Measurements from ENCODE around the gene CACNA1B.

Gene CACNA1B

GRCh38 chr9:137986268-137987099, 108.9 kb downstream of the CACNA1B start:
- DNase-seq (ENCODE audit: low spot score): no peak

- DNase-seq (ENCODE audit: low spot score): no peak
Observed at GRCh38 chr9:137987244-137988030, 109.9 kb downstream of the CACNA1B start.

GRCh38 chr9:137988051-137988450, 110.5 kb downstream of the CACNA1B start:
- no peak for DNase-seq (ENCODE audit: low spot score)

- DNase-seq (ENCODE audit: low spot score): no peak
Observed at GRCh38 chr9:137988701-137989100, 111.1 kb downstream of the CACNA1B start.

- no peak for DNase-seq (ENCODE audit: low spot score)
Observed at GRCh38 chr9:137989156-137989555, 111.6 kb downstream of the CACNA1B start.

GRCh38 chr9:137989999-137990715, 112.6 kb downstream of the CACNA1B start:
- no peak for DNase-seq (ENCODE audit: low spot score)

GRCh38 chr9:138003485-138004190, 126.1 kb downstream of the CACNA1B start:
- DNase-seq (ENCODE audit: low spot score): no peak

GRCh38 chr9:138006576-138007233, 129.1 kb downstream of the CACNA1B start:
- no peak for DNase-seq (ENCODE audit: low spot score)

GRCh38 chr9:138007566-138007917, 130.0 kb downstream of the CACNA1B start:
- DNase-seq (ENCODE audit: low spot score): no peak

- no peak for DNase-seq (ENCODE audit: low spot score)
Observed at GRCh38 chr9:138007918-138008841, 130.6 kb downstream of the CACNA1B start.

- no peak for DNase-seq (ENCODE audit: low spot score)
Observed at GRCh38 chr9:138009016-138009802, 131.6 kb downstream of the CACNA1B start.

- peak; percentile 28 for DNase-seq (ENCODE audit: low spot score)
Observed at GRCh38 chr9:138009803-138010690, 132.5 kb downstream of the CACNA1B start.

GRCh38 chr9:138010861-138011260, 133.3 kb downstream of the CACNA1B start:
- DNase-seq (ENCODE audit: low spot score): no peak

GRCh38 chr9:138011951-138012500, 134.4 kb downstream of the CACNA1B start:
- DNase-seq (ENCODE audit: low spot score): no peak

GRCh38 chr9:138013273-138013672, 135.7 kb downstream of the CACNA1B start:
- no peak for DNase-seq (ENCODE audit: low spot score)

- no peak for DNase-seq (ENCODE audit: low spot score)
Observed at GRCh38 chr9:138013836-138014562, 136.4 kb downstream of the CACNA1B start.

GRCh38 chr9:138014563-138014945, 137.0 kb downstream of the CACNA1B start:
- no peak for DNase-seq (ENCODE audit: low spot score)

Measured in cerebellar cortex (tissue), 1 donor.